GM10266 (cell line): ENCODE data around the gene BZW1.

Experiments used
- DNase-seq: peaks from one replicate; pipeline ENCODE4 v3.0.0; 2012; ENCODE audit errors: extremely low spot score
- CTCF ChIP-seq: IDR thresholded peaks from 2 replicates; pipeline ENCODE4 v1.5.1; 2012; ENCODE audit warnings: mild to moderate bottlenecking, low read depth; ENCODE audit not compliant: control insufficient read depth, insufficient read depth; ENCODE audit errors: missing control alignments

The BZW1 gene

GRCh38 chr2:200862532-200863000 is 50.9 kb downstream of the BZW1 start:
- peak; percentile 58 for DNase-seq
- TF ChIP-seq CTCF: no peak

- DNase-seq: no peak
- TF ChIP-seq CTCF: no peak
These were observed 52.1 kb downstream of the BZW1 start for GRCh38 chr2:200863782-200864175.

- no peak for TF ChIP-seq CTCF
- peak; percentile 91 for DNase-seq
These were observed 52.7 kb downstream of the BZW1 start, which contains the start of gene CLK1 for GRCh38 chr2:200864176-200865034. Gene CLK1 (minus strand): TSS chr2:200864658. CDS start chr2:200861862, 2,796 bp downstream.

- no peak for TF ChIP-seq CTCF
- DNase-seq: no peak
These were observed 57.3 kb downstream of the BZW1 start for GRCh38 chr2:200869014-200869413.

DNA sequence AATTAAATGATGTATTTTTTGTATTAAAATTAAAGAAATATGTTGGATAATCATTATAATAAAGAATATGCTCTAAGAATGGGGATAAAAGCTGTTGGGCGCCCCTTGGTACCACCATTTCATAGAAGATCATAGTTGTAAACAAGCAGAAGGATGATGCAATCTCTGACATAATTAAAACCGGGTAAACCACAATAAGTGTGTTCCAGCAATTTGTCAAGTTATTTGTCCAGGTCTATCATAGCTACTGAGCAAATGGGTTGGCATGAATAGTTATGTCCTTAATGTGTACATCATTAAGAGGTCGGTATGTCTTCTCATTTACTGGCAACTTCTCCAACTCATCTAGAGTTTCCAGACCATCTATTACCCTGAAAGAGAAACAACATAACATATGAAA is 59.4 kb downstream of the BZW1 start:
- DNase-seq: no peak
- TF ChIP-seq CTCF: no peak

GRCh38 chr2:200873560-200873959 is 61.9 kb downstream of the BZW1 start:
- TF ChIP-seq CTCF: no peak
- no peak for DNase-seq
